ENCODE results near the gene NINJ2.

NINJ2 gene

DNA sequence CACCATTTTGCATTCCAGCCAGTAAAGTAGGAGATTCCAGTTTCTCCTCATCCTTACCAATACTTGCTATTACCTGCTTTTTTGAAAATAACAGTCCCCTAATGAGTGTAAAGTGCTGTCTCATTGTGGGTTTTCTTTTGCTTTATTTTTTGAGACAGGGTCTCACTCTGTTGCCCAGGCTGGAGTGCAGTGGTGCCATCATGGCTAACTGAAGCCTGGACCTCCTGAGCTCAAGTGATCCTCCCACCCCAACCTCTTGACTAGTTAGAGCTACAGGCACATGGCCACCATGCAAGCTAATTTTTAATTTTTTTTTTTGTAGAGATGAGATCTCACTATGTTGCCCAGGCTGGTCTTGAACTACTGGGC, 60.6 kb downstream of the NINJ2 start:
- TF ChIP-seq POLR2A (IDR thresholded peaks at IDR 0.05; ENCODE audit: low read depth, low read length), result no peak
- no peak for FAIRE-seq
- DNase-seq (ENCODE audit: insufficient read length, low spot score), result no peak

DNA sequence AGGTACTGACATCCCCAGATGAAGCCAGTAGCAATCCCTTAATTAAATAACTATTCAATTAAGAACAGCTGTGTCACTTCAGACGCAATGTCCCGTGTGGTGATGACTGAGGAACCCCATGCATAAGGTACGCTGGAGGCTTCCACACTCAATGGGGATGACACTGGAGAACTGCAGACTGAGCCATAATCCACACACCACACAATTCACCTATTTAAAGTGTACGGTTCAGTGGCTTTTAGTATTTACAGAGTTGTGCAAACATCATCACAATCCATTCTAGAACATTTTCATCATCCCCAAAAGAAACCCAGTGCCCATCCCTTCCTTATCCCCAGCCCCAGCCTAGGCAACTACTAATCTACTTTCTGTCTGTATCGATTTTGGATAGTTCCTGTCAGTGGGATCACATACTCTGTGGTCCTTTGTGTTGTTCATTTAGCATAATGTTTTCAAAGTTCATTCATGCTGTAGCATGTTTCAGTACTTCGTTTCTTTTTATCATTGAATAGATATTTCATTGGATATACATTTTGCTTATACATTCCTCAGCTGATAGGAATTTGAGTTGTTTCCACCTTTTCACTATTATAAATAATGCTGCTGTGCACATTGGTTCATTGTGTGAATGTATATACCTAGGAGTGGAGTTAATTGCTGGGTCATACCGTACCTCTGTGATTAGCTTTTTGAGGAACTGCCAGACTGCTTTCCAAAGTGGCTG, 61.1 kb downstream of the NINJ2 start:
- DNase-seq (ENCODE audit: insufficient read length, low spot score) (no peak), FAIRE-seq (no peak)
- no peak for TF ChIP-seq POLR2A (IDR thresholded peaks at IDR 0.05; ENCODE audit: low read depth, low read length)

DNA sequence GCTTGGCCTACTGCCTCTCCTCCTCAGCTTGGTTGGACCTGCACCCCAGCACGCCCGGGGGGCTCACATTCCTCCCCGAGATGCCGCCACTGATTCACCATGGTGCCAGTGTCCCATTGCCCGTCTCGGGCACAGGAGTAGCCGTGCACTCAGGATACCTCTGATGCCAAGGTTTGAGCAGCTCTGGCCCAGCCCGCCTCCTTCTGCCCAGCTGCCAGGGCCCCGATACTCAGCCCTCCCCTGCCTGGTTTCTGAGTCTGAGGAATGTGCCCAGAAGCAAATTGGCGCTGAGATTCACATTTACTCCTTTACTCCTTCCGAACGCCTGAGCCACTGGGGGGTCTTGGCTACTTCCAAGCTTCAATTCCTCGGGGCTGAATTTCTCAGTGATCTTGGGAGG, 63.5 kb downstream of the NINJ2 start:
- no peak for FAIRE-seq
- no peak for DNase-seq (ENCODE audit: insufficient read length, low spot score)
- no peak for TF ChIP-seq POLR2A (IDR thresholded peaks at IDR 0.05; ENCODE audit: low read depth, low read length)

DNA sequence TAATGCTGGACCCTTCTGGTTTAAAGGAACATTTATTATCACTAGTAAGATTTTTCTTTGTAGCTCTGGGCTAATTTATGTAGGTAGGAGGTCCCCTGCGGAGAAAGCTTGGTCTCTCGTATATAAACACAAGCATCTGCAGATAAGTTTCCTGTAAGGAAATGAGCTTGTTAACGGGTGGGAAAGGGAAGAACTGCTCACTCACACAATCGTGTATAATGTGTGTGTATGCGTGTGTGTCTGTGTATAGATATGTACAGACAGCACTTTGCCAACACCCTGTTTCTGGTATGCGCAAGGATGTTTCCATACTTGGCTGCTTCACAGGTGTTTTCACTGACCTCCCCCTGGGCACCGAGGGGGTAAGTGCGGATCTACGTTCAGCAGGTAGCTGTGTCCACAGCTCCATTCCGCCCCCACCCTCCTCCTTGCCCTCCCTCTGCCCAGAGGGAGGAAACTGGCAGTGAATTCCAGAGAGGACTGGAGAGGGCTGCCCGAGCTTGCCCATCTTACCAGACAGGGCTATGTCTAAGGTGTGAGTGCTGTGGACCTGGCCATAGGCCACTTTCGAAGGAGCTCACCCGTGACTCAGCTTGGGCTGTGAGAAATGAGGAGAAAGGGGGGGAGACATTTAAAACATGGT, 65.2 kb downstream of the NINJ2 start:
- TF ChIP-seq POLR2A (IDR thresholded peaks at IDR 0.05; ENCODE audit: low read depth, low read length), result no peak
- DNase-seq (ENCODE audit: insufficient read length, low spot score) (no peak), FAIRE-seq (no peak)

DNA sequence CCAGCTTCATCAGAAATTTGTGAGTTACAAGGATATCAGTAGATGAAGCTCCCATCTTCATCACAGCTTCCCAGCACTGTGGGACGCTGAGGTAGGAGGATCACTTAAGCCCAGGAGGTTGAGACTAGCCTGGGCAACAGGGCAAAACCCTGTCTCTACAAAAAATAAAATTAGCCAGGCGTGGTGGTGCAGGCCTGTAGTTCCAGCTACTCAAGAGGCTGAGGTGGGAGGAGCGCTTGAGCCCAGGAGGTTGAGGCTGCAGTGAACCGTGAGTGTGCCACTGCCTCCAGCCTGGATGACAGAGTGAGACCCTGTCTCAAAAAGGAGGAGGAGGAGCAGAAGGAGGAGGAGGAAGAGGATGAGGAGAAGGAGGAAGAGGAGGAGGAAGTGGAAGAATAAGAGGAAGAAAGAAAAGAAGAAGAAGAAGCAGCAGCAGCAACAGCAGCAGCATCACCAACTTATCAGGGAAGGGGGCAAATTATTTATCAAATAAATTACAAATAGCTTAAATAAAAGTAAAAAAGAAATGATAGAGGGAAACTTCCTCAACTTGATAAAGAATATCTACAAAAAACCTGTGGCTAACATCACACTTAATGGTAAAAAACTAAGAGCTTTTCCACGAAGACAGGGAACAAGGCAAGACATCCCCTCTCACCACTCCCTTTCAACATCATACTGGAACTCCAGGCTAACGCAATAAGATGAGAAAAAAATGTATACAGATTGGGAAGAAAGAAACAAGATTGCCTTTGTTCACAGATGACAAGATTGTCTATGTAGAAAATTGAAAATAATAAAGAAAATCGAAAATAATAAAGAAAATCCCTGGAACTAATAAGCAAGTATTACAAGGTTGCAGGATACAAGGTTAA, 69.6 kb downstream of the NINJ2 start:
- no peak for FAIRE-seq
- DNase-seq (ENCODE audit: insufficient read length, low spot score), result no peak
- no peak for TF ChIP-seq POLR2A (IDR thresholded peaks at IDR 0.05; ENCODE audit: low read depth, low read length)

DNA sequence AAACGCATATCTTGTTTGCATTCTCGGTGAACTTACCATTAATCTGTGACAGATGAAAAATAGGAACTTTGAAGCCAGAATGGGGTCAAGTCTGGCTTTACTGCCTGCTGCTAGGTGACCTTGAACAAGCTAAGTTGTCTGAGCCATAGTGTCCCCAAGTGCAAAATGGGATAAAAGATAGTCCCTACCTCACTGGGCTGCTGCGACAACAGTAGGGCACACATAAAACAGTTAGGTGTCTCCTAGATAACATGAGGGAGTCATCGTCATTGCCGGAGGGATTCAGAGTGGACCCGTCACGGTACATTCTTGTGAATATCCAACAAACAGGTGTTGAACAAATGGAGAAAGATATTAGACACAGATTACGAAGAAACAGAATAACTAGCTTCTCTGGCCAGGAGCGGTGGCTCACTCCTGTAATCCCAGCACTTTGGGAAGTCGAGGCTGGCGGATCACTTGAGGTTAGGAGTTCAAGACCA, 71.2 kb downstream of the NINJ2 start:
- no peak for TF ChIP-seq POLR2A (IDR thresholded peaks at IDR 0.05; ENCODE audit: low read depth, low read length)
- FAIRE-seq (no peak), DNase-seq (ENCODE audit: insufficient read length, low spot score) (no peak)

DNA sequence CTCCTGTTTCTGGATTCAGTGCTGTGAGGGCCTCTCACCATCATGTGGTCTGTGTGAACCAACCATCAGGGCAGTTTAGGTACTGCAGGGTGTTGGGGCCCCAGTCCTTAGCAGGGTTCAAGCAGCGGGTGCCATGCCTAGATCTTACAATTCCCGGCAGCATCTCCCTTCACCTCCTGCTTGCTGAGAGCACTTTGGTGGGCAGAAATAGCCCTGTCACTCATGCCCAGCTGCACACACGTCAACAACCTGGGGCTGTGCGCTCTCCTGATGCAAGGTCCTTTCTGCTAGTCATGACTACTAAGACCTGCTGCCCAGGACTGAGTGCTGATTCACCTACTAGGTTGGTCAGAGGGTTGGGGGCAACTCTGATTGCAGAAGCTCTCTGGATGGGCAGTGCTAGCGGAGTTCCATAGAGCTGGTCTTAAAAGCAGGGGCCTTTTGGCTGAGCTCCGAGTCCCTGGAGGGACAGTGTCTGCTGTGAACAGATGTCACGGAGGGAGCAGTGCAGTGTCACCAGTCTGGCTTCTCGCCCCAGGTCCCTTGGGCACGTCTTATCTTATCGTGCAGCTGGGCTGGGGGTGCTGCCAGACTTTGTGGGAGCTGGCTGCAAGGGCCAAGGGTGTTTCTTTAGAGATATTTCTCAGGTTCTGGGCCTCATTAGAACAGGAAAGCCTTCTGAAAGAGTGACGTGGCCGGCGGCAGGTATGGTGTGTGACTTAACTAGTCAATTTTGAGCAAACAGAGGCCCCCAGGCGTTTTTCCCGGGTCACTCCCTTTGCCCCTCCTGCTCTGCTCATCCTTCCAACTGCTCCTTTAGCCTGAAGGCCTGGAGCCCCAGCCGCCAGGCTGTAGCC, 71.8 kb downstream of the NINJ2 start:
- no peak for TF ChIP-seq POLR2A (IDR thresholded peaks at IDR 0.05; ENCODE audit: low read depth, low read length)
- DNase-seq (ENCODE audit: insufficient read length, low spot score) (no peak), FAIRE-seq (no peak)

DNA sequence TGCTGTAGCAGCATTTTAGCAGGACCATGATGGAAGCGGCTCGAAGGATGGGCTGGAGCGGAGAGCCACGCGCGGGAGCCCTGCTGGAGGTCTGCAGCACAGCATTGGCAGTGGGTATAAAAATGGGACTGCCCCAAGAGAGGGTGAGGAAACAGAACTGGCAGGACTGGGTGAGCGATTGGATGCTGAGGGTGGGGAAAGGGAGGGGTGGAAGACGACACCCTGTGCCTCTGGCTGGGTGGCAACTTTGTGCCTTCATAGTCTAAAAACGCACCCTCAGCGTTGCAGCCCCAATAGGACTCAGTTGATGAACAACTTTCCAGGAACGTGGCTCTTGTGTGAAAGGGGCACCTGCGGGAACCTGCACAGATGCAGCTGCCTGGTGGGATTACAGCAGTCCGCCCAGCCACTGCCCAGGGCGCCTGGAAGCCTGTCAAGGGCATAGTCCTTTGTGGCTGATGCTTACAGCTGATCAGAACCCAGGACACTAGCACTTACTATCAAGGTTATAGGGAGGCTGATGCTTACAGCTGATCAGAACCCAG, 73.0 kb downstream of the NINJ2 start:
- no peak for TF ChIP-seq POLR2A (IDR thresholded peaks at IDR 0.05; ENCODE audit: low read depth, low read length)
- FAIRE-seq (no peak), DNase-seq (ENCODE audit: insufficient read length, low spot score) (no peak)

DNA sequence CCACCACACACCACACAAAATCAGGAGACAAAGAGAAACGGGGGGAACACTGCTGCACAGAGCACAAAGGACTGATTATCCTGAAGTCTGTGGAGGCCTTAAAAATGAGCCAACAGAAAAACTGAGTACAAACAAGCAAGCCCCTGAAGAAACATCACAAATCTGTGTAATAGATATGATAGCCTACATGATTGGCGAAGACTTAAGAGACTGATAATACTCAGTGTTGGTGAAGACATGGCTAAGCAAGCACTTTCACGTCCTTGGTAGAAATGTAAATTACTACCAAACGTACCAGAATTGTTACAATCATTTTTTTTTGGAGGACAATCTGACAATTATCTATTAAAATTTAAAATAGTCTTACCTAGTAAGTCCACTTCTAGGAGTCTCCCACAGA, 74.6 kb downstream of the NINJ2 start:
- no peak for FAIRE-seq
- no peak for DNase-seq (ENCODE audit: insufficient read length, low spot score)
- TF ChIP-seq POLR2A (IDR thresholded peaks at IDR 0.05; ENCODE audit: low read depth, low read length), result no peak

DNA sequence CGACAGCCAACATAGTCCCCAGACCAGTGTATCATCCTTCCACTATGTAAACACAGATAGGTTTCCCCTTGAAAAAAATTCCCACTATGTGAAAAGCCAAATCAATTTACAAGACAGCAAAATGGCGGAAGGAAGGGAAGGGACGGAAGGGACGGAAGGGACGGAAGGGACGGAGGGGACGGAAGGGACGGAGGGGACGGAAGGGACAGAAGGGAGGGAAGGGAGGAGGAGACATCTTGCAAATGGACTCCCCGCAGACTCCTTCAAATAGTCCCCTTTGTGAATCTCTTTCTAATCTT, 75.3 kb downstream of the NINJ2 start:
- DNase-seq (ENCODE audit: insufficient read length, low spot score) (no peak), FAIRE-seq (no peak)
- TF ChIP-seq POLR2A (IDR thresholded peaks at IDR 0.05; ENCODE audit: low read depth, low read length), result no peak

DNA sequence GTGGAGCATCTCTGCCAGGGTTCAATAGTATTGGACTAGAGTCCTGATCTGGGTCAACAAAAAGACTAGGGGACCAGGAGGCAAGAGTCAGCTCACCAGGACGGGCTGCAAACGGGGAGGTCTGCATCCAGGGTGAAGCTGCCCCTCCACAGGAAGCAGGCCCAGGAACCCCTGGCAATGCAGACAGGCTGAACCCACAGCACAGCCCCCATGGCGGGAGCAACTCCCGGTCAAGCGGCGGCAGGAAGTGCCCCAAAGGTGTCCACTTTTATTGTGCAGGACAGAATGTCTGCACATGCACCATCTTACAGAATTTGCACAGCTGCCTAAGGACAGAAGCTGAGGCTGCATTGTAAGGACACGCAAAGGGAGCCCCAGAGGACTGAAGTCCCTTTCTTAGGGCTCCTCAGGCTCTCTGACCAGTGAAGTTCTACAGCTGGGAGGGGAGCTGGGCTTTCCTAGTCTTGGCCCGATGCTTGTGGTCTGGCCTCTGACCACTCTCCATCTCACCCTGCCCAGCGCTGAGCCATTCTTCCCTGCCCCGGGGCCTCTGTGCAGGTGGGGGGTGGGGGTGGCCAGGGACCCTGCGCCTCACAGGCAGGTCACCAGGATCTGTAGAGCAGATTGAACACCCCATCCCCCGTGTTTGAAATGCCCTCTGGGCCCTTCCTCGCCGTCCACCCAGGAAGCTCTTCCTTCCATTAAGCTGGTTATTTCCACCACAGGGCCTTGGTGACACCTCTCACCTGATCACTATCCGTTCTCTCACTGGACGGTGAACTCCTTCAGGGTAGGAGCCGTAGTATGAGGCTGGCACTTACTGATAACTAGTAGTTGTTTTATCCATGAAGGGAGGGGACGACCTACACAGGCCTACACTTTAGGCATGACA, 75.9 kb downstream of the NINJ2 start:
- FAIRE-seq (no peak), DNase-seq (ENCODE audit: insufficient read length, low spot score) (no peak)
- no peak for TF ChIP-seq POLR2A (IDR thresholded peaks at IDR 0.05; ENCODE audit: low read depth, low read length)

DNA sequence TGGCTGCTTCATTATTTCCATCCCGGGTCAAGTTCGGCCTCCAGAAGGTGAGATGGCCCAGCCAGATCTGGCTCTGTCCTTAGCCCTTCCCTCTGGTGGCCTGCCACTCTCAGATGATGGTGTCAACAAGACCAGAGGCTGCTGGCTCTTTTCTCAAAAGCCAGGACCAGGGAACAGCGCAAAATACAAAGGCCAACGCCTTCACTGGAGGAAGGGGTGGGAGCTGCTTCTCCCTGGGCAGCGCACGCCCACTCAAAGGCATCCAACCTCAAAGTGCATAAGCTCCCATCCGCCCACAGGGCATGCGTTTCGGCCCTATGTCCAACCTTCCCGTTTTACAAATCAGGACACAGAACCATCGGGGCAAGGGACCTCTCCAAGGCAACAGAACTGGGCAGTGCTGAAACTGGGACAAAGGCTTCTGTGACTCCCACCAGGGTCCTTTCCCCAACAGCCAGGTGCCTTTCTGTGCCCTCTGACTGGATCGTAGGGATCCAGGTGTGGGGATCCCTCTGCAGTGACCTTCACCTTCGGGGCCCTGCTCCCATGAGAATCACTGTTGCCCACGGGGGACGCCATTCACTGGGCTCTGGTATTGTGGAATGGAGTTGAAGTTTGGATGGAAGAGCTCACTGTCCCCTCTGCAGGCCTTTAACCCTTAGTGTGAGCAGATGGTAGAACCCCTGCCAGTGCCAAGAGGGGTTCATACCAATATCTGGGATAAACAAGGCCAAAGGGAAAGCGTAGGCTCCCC, 76.8 kb downstream of the NINJ2 start:
- no peak for TF ChIP-seq POLR2A (IDR thresholded peaks at IDR 0.05; ENCODE audit: low read depth, low read length)
- DNase-seq (ENCODE audit: insufficient read length, low spot score) (no peak), FAIRE-seq (no peak)
